22Rv1 (cell line): ENCODE data around the gene ZNRF1.

ENCODE experiments used
- CTCF ChIP-seq: fragments of 450-650 bp; IDR thresholded peaks from 2 replicates; pipeline ENCODE4 v1.5.1; 2017; ENCODE audit warnings: mild to moderate bottlenecking
- ZFX ChIP-seq: fragments of 450-650 bp; IDR thresholded peaks from 2 replicates; pipeline ENCODE4 v1.6.1; 2017; ENCODE audit warnings: antibody characterized with exemption, borderline replicate concordance

GRCh38 chr16:75048530-75048929 lies 49.7 kb downstream of the ZNRF1 start:
- no peak for TF ChIP-seq CTCF
- TF ChIP-seq ZFX, result no peak
